ENCODE measurements around the gene JUNB. TPM values are rescaled to one million over a fixed set of nuclear protein-coding genes. Genes with fewer than 3 reads are reported as not detected.
A peak's percentile ranks its signal among the peaks of the same experiment; 100 is the strongest.

The JUNB gene
- total RNA-seq, 3 donors from 2014 or later: 170 to 191 (median 191) TPM

- DNase-seq (peak; percentile 62 to 76 (median 73)), ATAC-seq (peak; percentile 68)
- no peaks in the 10 kb centered on the region for H3K9me3 ChIP-seq
- peaks cover 8% of the 10 kb centered on the region for H3K4me1 ChIP-seq (ENCODE audit: low read depth)
- no peak for TF ChIP-seq CTCF (IDR thresholded peaks at IDR 0.05)
- no peak overlapping the region for H3K4me3 ChIP-seq
- intact Hi-C loops (cut with DNase I, micrococcal nuclease): no loop called here
- no peaks in the 10 kb centered on the region for H3K36me3 ChIP-seq (ENCODE audit: low read depth)
Observed at GRCh38 chr19:12828494-12828893, 37.2 kb downstream of the JUNB start.

GRCh38 chr19:12833418-12833737, 42.1 kb downstream of the JUNB start:
- Histone ChIP-seq H3K4me1 (ENCODE audit: low read depth) (peaks cover 9% of the 10 kb centered on the region), H3K9me3 (no peaks in the 10 kb centered on the region), H3K4me3 (no peak overlapping the region), H3K36me3 (ENCODE audit: low read depth) (no peaks in the 10 kb centered on the region)
- TF ChIP-seq CTCF (IDR thresholded peaks at IDR 0.05): no peak
- ATAC-seq (no peak), DNase-seq (no peak)
- intact Hi-C loops (cut with DNase I, micrococcal nuclease): no loop called here

GRCh38 chr19:12833738-12834565, 42.7 kb downstream of the JUNB start:
- DNase-seq: peak in 2 of 3 donors; percentile 54 to 57
- peak; percentile 12 for ATAC-seq
- H3K4me1 ChIP-seq (ENCODE audit: low read depth): peaks cover 10% of the 10 kb centered on the region

GRCh38 chr19:12834566-12834943, 43.3 kb downstream of the JUNB start, which contains the start of gene RTBDN:
RTBDN (minus strand) TSS chr19:12834579; CDS start chr19:12829979, 4,600 bp downstream.
- Histone ChIP-seq H3K4me1 (ENCODE audit: low read depth) (peaks cover 10% of the 10 kb centered on the region), H3K36me3 (ENCODE audit: low read depth) (no peaks in the 10 kb centered on the region), H3K4me3 (no peak within 1 kb of the TSS), H3K9me3 (no peaks in the 10 kb centered on the region)
- TF ChIP-seq CTCF (IDR thresholded peaks at IDR 0.05): no peak
- DNase-seq (no peak), ATAC-seq (no peak)
- intact Hi-C loops (cut with DNase I, micrococcal nuclease): no loop called here

More at GRCh38 chr19:12833738-12834565, 42.7 kb downstream of the JUNB start:
- no peaks in the 10 kb centered on the region for H3K9me3 ChIP-seq
- no peak for TF ChIP-seq CTCF (IDR thresholded peaks at IDR 0.05)
- intact Hi-C loops (cut with DNase I, micrococcal nuclease): no loop called here
- no peaks in the 10 kb centered on the region for H3K36me3 ChIP-seq (ENCODE audit: low read depth)
- H3K4me3 ChIP-seq: no peak overlapping the region

- TF ChIP-seq CTCF (IDR thresholded peaks at IDR 0.05): no peak
- no peaks in the 10 kb centered on the region for H3K9me3 ChIP-seq
- ATAC-seq: peak; percentile 36
Observed at GRCh38 chr19:12834976-12835757, 43.9 kb downstream of the JUNB start.

More at GRCh38 chr19:12834976-12835757, 43.9 kb downstream of the JUNB start:
- H3K36me3 ChIP-seq (ENCODE audit: low read depth): no peaks in the 10 kb centered on the region
- intact Hi-C loops (cut with DNase I, micrococcal nuclease): no loop called here
- H3K4me1 ChIP-seq (ENCODE audit: low read depth): peaks cover 10% of the 10 kb centered on the region
- H3K4me3 ChIP-seq: no peak overlapping the region
- DNase-seq: peak in 2 of 3 donors; percentile 46 to 58
